Upper lobe of left lung (tissue), 6 donors: ENCODE results near the gene B4GALNT3. TPM values are rescaled to one million over a fixed set of nuclear protein-coding genes. Genes with fewer than 3 reads are reported as not detected.

Experiments
- ATAC-seq, 2 donors: fragments of 200-7000 bp; cut with Tn5 transposase; one replicate each; pipeline ENCODE4 v1.9.1; 2022; ENCODE audit warnings: mild to moderate bottlenecking in 2 of 2, moderate library complexity in 2 of 2; ENCODE audit not compliant: low FRiP score in 2 of 2
- DNase-seq, 2 donors: peaks; one replicate each; pipeline ENCODE4 v3.0.0-alpha.2; 2019 to 2020
- H3K27ac ChIP-seq, 4 donors: fragments of 200-600 bp; sonication (generic); one replicate each; pipeline ENCODE4 v1.5.1; 2016 to 2019
- H3K27me3 ChIP-seq, 4 donors: fragments of 200-600 bp; sonication (generic); one replicate each; pipeline ENCODE4 v1.5.1; 2017 to 2019
- H3K36me3 ChIP-seq, 4 donors: fragments of 200-600 bp; sonication (generic); one replicate each; pipeline ENCODE4 v1.5.1; 2016 to 2019
- H3K4me1 ChIP-seq, 4 donors: fragments of 200-600 bp; sonication (generic); one replicate each; pipeline ENCODE4 v1.5.1; 2018 to 2019
- H3K4me3 ChIP-seq, 4 donors: fragments of 200-600 bp; sonication (generic); one replicate each; pipeline ENCODE4 v1.5.1; 2017 to 2019; ENCODE audit warnings: mild to moderate bottlenecking in 2 of 4, moderate library complexity in 1 of 4
- H3K9me3 ChIP-seq, 4 donors: fragments of 200-600 bp; sonication (generic); one replicate each; pipeline ENCODE4 v1.5.1; 2018 to 2019
- CTCF ChIP-seq, 6 experiments: fragments of 450-650 bp in 4 of 6; fragments of 200-600 bp in 2 of 6; sonication (generic) in 2 of 6; IDR thresholded peaks; one replicate each; pipeline ENCODE4 v1.5.1; 2016 to 2019; ENCODE audit warnings: antibody characterized with exemption in 6 of 6
- EP300 ChIP-seq, 4 donors: sonication (generic); formaldehyde crosslinking; IDR thresholded peaks; one replicate each; pipeline ENCODE4 v1.5.1; 2017; ENCODE audit warnings: antibody characterized with exemption in 4 of 4, control low read depth in 2 of 4
- POLR2A ChIP-seq, 4 donors: fragments of 450-650 bp; IDR thresholded peaks; one replicate each; pipeline ENCODE4 v1.5.1; 2016 to 2017; ENCODE audit warnings: antibody characterized with exemption in 4 of 4, mild to moderate bottlenecking in 2 of 4
- POLR2AphosphoS5 ChIP-seq, 2 donors: sonication (generic); formaldehyde crosslinking; IDR thresholded peaks; one replicate each; pipeline ENCODE4 v1.5.1; 2017; ENCODE audit warnings: antibody characterized with exemption in 2 of 2
- WGBS, 2 donors: methylation state at CpG; one replicate each; pipeline ENCODE4 v1.1.5; 2017 to 2018; 5-methylcytosine and 5-hydroxymethylcytosine counted together
- total RNA-seq, 6 donors: library from RNA; depleted of rRNA in 4 of 6; stranded (reverse); fragments of >200 nt in 4 of 6; gene quantifications; one replicate each; pipeline versions ENCODE4 v1.1.0 to v1.2.1, GENCODE V29; 2016 to 2021
- donor health status: DM: no; HTN: no; CAD: no; lungs with moderate emphysema.
- donor health status: DM: no; HTN: yes; CAD: no; lungs with severe emphysema.

Gene B4GALNT3
- total RNA-seq, 6 donors from 2014 or later = 22.2 to 36.0 (median 26.9) TPM

- H3K9me3 ChIP-seq = no peaks in the 10 kb centered on the region
- peak overlapping the region in 1 of 4 donors; percentile 30 for H3K27ac ChIP-seq
- 42 to 47% methylated on average over 7 of the region's 7 CpGs for WGBS, 2 donors
- ATAC-seq (no peak), DNase-seq (peak in 1 of 2 donors; percentile 22)
- H3K4me3 ChIP-seq = no peak overlapping the region
- peaks cover 18 to 39% (median 25%) of the 10 kb centered on the region in 4 donors for H3K4me1 ChIP-seq
- no peaks in the 10 kb centered on the region for H3K36me3 ChIP-seq
- H3K27me3 ChIP-seq = no peaks in the 10 kb centered on the region
- no peak for TF ChIP-seq EP300 (IDR thresholded peaks at IDR 0.05)
- no peak for TF ChIP-seq POLR2AphosphoS5 (IDR thresholded peaks at IDR 0.05)
- TF ChIP-seq POLR2A (IDR thresholded peaks at IDR 0.05) = no peak
- no peak for TF ChIP-seq CTCF (IDR thresholded peaks at IDR 0.05)
Observed at GRCh38 chr12:578748-579419, 119.1 kb downstream of the B4GALNT3 start.

GRCh38 chr12:579420-580110 lies 119.8 kb downstream of the B4GALNT3 start:
- TF ChIP-seq EP300 (IDR thresholded peaks at IDR 0.05) (no peak), POLR2A (IDR thresholded peaks at IDR 0.05) (no peak), CTCF (IDR thresholded peaks at IDR 0.05) (no peak), POLR2AphosphoS5 (IDR thresholded peaks at IDR 0.05) (no peak)
- Histone ChIP-seq H3K27me3 (no peaks in the 10 kb centered on the region), H3K27ac (no peak overlapping the region), H3K4me1 (peaks cover 18 to 38% (median 25%) of the 10 kb centered on the region in 4 donors), H3K36me3 (no peaks in the 10 kb centered on the region), H3K9me3 (no peaks in the 10 kb centered on the region), H3K4me3 (no peak overlapping the region)
- ATAC-seq (no peak), DNase-seq (peak in 1 of 2 donors; percentile 3)
- WGBS, 2 donors = 79 to 84% methylated on average over 9 of the region's 9 CpGs

- Histone ChIP-seq H3K4me3 (no peak overlapping the region), H3K27ac (no peak overlapping the region), H3K4me1 (peaks cover 9 to 26% (median 15%) of the 10 kb centered on the region in 4 donors), H3K9me3 (no peaks in the 10 kb centered on the region), H3K36me3 (no peaks in the 10 kb centered on the region), H3K27me3 (no peaks in the 10 kb centered on the region)
- DNase-seq (no peak), ATAC-seq (no peak)
- WGBS, 2 donors = 93 to 100% methylated on average over 3 to 4 of the region's 4 CpGs
- TF ChIP-seq EP300 (IDR thresholded peaks at IDR 0.05) = no peak
- TF ChIP-seq POLR2AphosphoS5 (IDR thresholded peaks at IDR 0.05) = no peak
Observed at GRCh38 chr12:580813-581212, 121.1 kb downstream of the B4GALNT3 start.

GRCh38 chr12:581321-581720 lies 121.6 kb downstream of the B4GALNT3 start:
- Histone ChIP-seq H3K27ac (no peak overlapping the region), H3K36me3 (no peaks in the 10 kb centered on the region), H3K4me1 (peaks cover 4 to 20% (median 10%) of the 10 kb centered on the region in 4 donors), H3K9me3 (no peaks in the 10 kb centered on the region), H3K4me3 (no peak overlapping the region), H3K27me3 (no peaks in the 10 kb centered on the region)
- no peak for TF ChIP-seq CTCF (IDR thresholded peaks at IDR 0.05)
- TF ChIP-seq POLR2A (IDR thresholded peaks at IDR 0.05) = no peak
- TF ChIP-seq EP300 (IDR thresholded peaks at IDR 0.05) = no peak
- no peak for TF ChIP-seq POLR2AphosphoS5 (IDR thresholded peaks at IDR 0.05)
- no peak for DNase-seq
- no peak for ATAC-seq
- 95 to 100% methylated on average over 1 to 5 of the region's 5 CpGs for WGBS, 2 donors

GRCh38 chr12:581746-582145 lies 122.0 kb downstream of the B4GALNT3 start:
- TF ChIP-seq POLR2AphosphoS5 (IDR thresholded peaks at IDR 0.05) (no peak), EP300 (IDR thresholded peaks at IDR 0.05) (no peak), POLR2A (IDR thresholded peaks at IDR 0.05) (no peak), CTCF (IDR thresholded peaks at IDR 0.05) (no peak)
- ATAC-seq = no peak
- Histone ChIP-seq H3K9me3 (no peaks in the 10 kb centered on the region), H3K4me3 (no peak overlapping the region), H3K4me1 (peaks cover under 1 to 16% (median 6%) of the 10 kb centered on the region in 4 donors), H3K36me3 (no peaks in the 10 kb centered on the region), H3K27ac (no peak overlapping the region), H3K27me3 (no peaks in the 10 kb centered on the region)
- DNase-seq = no peak
- 88 to 92% methylated on average over 8 to 9 of the region's 9 CpGs for WGBS, 2 donors
